ENCODE results near the gene HELB.

DNA sequence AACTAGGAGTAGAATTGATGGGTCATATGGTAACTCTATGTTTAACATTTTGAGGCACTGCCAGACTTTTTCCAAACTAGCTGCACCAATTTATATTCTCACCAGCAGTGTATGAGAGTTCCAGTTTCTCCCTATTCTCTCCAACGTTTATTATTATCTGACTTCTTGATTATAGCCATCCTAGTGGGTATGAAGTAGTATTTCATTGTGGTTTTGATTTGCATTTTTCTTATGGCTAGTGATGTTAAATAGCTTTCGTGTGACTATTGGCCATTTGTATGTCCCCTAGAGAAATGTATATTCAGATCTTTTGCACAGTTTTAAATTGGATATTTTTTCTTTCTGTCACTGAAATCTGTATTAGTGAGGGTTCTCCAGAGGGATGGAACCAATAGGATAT, 37.8 kb downstream of the HELB start:
- TF ChIP-seq, protein P1, sequence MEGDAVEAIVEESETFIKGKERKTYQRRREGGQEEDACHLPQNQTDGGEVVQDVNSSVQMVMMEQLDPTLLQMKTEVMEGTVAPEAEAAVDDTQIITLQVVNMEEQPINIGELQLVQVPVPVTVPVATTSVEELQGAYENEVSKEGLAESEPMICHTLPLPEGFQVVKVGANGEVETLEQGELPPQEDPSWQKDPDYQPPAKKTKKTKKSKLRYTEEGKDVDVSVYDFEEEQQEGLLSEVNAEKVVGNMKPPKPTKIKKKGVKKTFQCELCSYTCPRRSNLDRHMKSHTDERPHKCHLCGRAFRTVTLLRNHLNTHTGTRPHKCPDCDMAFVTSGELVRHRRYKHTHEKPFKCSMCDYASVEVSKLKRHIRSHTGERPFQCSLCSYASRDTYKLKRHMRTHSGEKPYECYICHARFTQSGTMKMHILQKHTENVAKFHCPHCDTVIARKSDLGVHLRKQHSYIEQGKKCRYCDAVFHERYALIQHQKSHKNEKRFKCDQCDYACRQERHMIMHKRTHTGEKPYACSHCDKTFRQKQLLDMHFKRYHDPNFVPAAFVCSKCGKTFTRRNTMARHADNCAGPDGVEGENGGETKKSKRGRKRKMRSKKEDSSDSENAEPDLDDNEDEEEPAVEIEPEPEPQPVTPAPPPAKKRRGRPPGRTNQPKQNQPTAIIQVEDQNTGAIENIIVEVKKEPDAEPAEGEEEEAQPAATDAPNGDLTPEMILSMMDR (IDR thresholded peaks at IDR 0.05) = no peak
- TF ChIP-seq POLR2A (IDR thresholded peaks at IDR 0.05) = no peak
